Measurements from ENCODE around the gene ZNF236.
"Not testable (repeated sequence)": the region's sequence is repeated elsewhere in the genome, so short reads cannot be mapped to it uniquely, and the experiment has no call there.

Gene ZNF236

GRCh38 chr18:77017355-77017754 is 195.0 kb downstream of the ZNF236 start:
- ATAC-seq (no peak), DNase-seq (no peak)
- peaks cover 16% of the 10 kb centered on the region for H3K4me1 Mint-ChIP-seq
- no peak overlapping the region for H3K4me3 Mint-ChIP-seq
- no peaks in the 10 kb centered on the region for H3K27me3 Mint-ChIP-seq
- H3K9me3 Mint-ChIP-seq: no peaks in the 10 kb centered on the region
- H3K36me3 Mint-ChIP-seq (ENCODE audit: low read depth): peaks cover 36% of the 10 kb centered on the region
- no peak overlapping the region for H3K27ac Mint-ChIP-seq

GRCh38 chr18:77018650-77019049 is 196.3 kb downstream of the ZNF236 start:
- peaks cover 20% of the 10 kb centered on the region for H3K4me1 Mint-ChIP-seq
- peaks cover 37% of the 10 kb centered on the region for H3K36me3 Mint-ChIP-seq (ENCODE audit: low read depth)

DNA sequence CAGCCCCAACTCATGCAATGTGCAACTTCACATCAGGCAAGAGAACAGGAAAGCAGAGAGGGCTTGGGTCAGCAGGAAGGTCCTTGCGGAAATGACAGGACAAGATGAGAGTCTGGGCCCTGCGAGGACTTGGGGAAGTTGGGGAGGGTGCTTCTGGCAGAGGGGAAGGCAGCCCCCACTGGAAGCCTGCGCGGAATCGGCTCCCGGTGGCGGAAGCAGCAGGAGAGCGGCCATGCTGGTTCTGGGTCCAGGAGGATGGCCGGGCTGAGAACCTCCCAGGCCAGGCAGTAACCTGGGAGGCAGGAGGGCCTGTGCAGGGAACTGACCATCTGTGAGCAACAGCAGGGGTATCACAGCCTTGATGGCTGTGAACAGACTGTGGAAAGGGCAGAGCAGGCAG is 197.3 kb downstream of the ZNF236 start:
- H3K4me3 Mint-ChIP-seq: no peak overlapping the region
- peaks cover 35% of the 10 kb centered on the region for H3K36me3 Mint-ChIP-seq (ENCODE audit: low read depth)
- H3K9me3 Mint-ChIP-seq: no peaks in the 10 kb centered on the region
- H3K4me1 Mint-ChIP-seq: peaks cover 20% of the 10 kb centered on the region
- peak overlapping the region; percentile 32 for H3K27ac Mint-ChIP-seq
- peak; percentile 20 for ATAC-seq
- DNase-seq: no peak
- no peaks in the 10 kb centered on the region for H3K27me3 Mint-ChIP-seq

More at GRCh38 chr18:77018650-77019049, 196.3 kb downstream of the ZNF236 start:
- ATAC-seq, H3K27ac Mint-ChIP-seq, H3K9me3 Mint-ChIP-seq, DNase-seq, H3K27me3 Mint-ChIP-seq, H3K4me3 Mint-ChIP-seq: not testable (repeated sequence)

All from activated naive CD8-positive, alpha-beta T cell treated with anti-CD3 and anti-CD28 coated beads, Interleukin-2, amount 50 U/mL, for 24 hours (primary cell).